ENCODE measurements around the gene OVAAL.

The OVAAL gene

DNA sequence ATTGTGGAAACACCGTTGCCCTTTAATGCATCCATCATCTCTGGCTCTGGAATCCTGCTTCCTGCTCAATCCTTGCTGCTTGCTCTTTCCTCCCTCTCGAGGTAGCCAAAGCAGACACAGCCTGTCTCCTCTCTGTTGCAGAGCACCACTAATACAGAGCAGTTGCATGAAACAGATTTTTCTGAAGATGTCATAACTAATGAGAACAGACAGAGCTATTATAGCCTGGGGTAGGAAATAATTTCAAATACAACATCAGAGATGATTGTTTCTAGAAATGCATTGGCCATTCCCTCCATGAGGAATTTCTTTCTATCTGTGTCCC, 33.1 kb upstream of the OVAAL start:
- Histone ChIP-seq H3K9me3 (ENCODE audit: control insufficient read depth, low read length) (no peaks in the 10 kb centered on the region), H3K27ac (ENCODE audit: insufficient read depth, low read depth, low read length, poor library complexity, severe bottlenecking) (no peak overlapping the region), H3K36me3 (ENCODE audit: control insufficient read depth, insufficient read depth, low read length) (no peaks in the 10 kb centered on the region), H3K4me3 (ENCODE audit: insufficient read depth, low read depth, low read length) (no peak overlapping the region), H3K27me3 (ENCODE audit: control insufficient read depth, insufficient read depth, low read length, poor library complexity, severe bottlenecking) (no peaks in the 10 kb centered on the region), H3K4me1 (ENCODE audit: control insufficient read depth, insufficient read depth, low read length) (peaks cover 3% of the 10 kb centered on the region)
- WGBS, 2 experiments = 76 to 86% methylated on average over 2 of the region's 2 CpGs

- no peak overlapping the region for H3K4me3 ChIP-seq (ENCODE audit: insufficient read depth, low read depth, low read length)
- H3K27me3 ChIP-seq (ENCODE audit: control insufficient read depth, insufficient read depth, low read length, poor library complexity, severe bottlenecking) = no peaks in the 10 kb centered on the region
- H3K4me1 ChIP-seq (ENCODE audit: control insufficient read depth, insufficient read depth, low read length) = peaks cover 3% of the 10 kb centered on the region
- 93 to 95% methylated on average over 5 of the region's 5 CpGs for WGBS, 2 experiments
- no peaks in the 10 kb centered on the region for H3K9me3 ChIP-seq (ENCODE audit: control insufficient read depth, low read length)
- no peaks in the 10 kb centered on the region for H3K36me3 ChIP-seq (ENCODE audit: control insufficient read depth, insufficient read depth, low read length)
- no peak overlapping the region for H3K27ac ChIP-seq (ENCODE audit: insufficient read depth, low read depth, low read length, poor library complexity, severe bottlenecking)
Observed at GRCh38 chr1:180527101-180527669, 31.6 kb upstream of the OVAAL start.

- Histone ChIP-seq H3K9me3 (ENCODE audit: control insufficient read depth, low read length) (no peaks in the 10 kb centered on the region), H3K4me1 (ENCODE audit: control insufficient read depth, insufficient read depth, low read length) (peaks cover 3% of the 10 kb centered on the region), H3K36me3 (ENCODE audit: control insufficient read depth, insufficient read depth, low read length) (no peaks in the 10 kb centered on the region), H3K4me3 (ENCODE audit: insufficient read depth, low read depth, low read length) (no peak overlapping the region), H3K27ac (ENCODE audit: insufficient read depth, low read depth, low read length, poor library complexity, severe bottlenecking) (no peak overlapping the region), H3K27me3 (ENCODE audit: control insufficient read depth, insufficient read depth, low read length, poor library complexity, severe bottlenecking) (no peaks in the 10 kb centered on the region)
- WGBS, 2 experiments = 92 to 93% methylated on average over 11 of the region's 11 CpGs
Observed at GRCh38 chr1:180528868-180529470, 29.8 kb upstream of the OVAAL start.

DNA sequence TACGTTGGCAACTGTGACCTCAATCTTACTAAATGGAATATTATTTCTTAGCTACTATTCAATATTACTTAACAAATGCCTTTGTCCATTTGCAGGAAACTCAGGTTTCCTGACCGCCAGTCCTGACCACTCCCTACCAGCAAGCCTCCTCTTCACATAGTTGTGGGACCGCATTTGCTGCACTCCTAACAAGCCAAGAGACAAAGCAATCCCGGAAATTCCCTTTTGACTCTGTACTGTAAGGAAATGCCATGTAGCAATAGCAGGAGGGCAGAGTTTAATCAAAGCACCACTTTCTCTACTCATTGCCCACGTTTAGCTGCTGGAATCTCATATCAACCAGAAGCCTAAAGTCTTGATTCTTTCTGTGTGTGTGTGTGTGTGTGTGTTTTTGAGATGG, 28.3 kb upstream of the OVAAL start:
- 67 to 74% methylated on average over 5 of the region's 5 CpGs for WGBS, 2 experiments
- no peak overlapping the region for H3K27ac ChIP-seq (ENCODE audit: insufficient read depth, low read depth, low read length, poor library complexity, severe bottlenecking)

DNA sequence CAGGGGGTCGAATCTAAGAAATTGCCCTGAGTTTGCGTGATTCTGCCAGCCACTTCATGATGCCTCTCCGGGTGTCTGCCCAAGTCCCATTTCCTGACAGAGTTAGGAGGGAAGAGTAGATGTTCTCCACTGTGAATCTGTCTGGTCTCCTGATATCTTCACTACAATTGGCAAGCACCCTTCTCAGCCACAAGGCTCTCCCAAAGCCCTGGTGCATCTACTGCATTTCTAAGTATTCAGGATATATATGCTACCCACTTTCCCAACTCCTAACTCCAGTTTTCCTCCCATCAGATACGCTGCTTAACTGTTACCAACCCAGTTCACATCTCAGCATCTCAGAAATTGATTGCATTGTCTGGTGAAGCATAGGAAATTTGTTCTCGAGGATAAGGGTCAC, 25.9 kb upstream of the OVAAL start:
- H3K4me3 ChIP-seq (ENCODE audit: insufficient read depth, low read depth, low read length) = no peak overlapping the region
- no peak overlapping the region for H3K27ac ChIP-seq (ENCODE audit: insufficient read depth, low read depth, low read length, poor library complexity, severe bottlenecking)
- no peaks in the 10 kb centered on the region for H3K9me3 ChIP-seq (ENCODE audit: control insufficient read depth, low read length)
- H3K36me3 ChIP-seq (ENCODE audit: control insufficient read depth, insufficient read depth, low read length) = no peaks in the 10 kb centered on the region
- peaks cover 3% of the 10 kb centered on the region for H3K4me1 ChIP-seq (ENCODE audit: control insufficient read depth, insufficient read depth, low read length)
- WGBS, 2 experiments = 91 to 94% methylated on average over 5 of the region's 5 CpGs
- no peaks in the 10 kb centered on the region for H3K27me3 ChIP-seq (ENCODE audit: control insufficient read depth, insufficient read depth, low read length, poor library complexity, severe bottlenecking)

More for the DNA sequence above, 28.3 kb upstream of the OVAAL start:
- Histone ChIP-seq H3K27me3 (ENCODE audit: control insufficient read depth, insufficient read depth, low read length, poor library complexity, severe bottlenecking) (no peaks in the 10 kb centered on the region), H3K4me3 (ENCODE audit: insufficient read depth, low read depth, low read length) (no peak overlapping the region), H3K36me3 (ENCODE audit: control insufficient read depth, insufficient read depth, low read length) (no peaks in the 10 kb centered on the region), H3K4me1 (ENCODE audit: control insufficient read depth, insufficient read depth, low read length) (peaks cover 3% of the 10 kb centered on the region), H3K9me3 (ENCODE audit: control insufficient read depth, low read length) (no peaks in the 10 kb centered on the region)

DNA sequence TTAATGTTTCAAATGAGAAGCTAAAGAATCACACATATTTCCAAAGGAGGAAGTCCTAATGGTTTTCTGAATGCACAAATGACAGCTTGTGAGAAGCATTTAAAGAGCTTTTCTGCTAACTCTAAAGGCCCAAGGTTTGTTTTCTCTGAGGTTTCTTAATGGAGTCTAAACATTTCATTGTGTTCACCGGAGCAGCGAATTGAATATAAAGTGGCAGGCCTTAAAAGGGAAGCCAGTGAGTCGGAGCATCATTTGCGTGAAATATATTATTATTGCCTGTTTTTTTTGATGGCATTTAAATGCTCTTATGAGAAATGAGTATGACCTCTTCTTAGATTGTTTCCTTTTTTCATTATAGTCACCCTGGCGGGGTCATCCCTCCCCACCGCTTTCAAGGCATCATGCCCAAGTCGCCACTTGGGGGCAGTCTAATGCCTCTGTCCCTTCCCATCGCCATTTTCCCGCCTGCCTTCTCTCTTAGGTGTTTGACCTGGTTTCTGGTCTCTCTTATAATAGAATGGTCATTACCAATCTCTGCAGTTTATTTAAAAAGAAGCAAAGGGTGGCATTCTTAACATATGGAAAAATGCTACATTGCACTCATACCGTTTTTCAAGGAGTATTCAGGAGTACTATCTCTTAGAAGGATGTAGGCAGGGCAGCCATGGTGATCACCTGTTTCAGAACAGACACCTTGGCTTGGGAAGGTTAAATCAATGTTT, 25.3 kb upstream of the OVAAL start:
- H3K27me3 ChIP-seq (ENCODE audit: control insufficient read depth, insufficient read depth, low read length, poor library complexity, severe bottlenecking) = no peaks in the 10 kb centered on the region
- H3K9me3 ChIP-seq (ENCODE audit: control insufficient read depth, low read length) = no peaks in the 10 kb centered on the region
- peaks cover 3% of the 10 kb centered on the region for H3K4me1 ChIP-seq (ENCODE audit: control insufficient read depth, insufficient read depth, low read length)
- WGBS, 2 experiments = 28 to 34% methylated on average over 10 of the region's 10 CpGs
- no peaks in the 10 kb centered on the region for H3K36me3 ChIP-seq (ENCODE audit: control insufficient read depth, insufficient read depth, low read length)
- H3K4me3 ChIP-seq (ENCODE audit: insufficient read depth, low read depth, low read length) = no peak overlapping the region
- no peak overlapping the region for H3K27ac ChIP-seq (ENCODE audit: insufficient read depth, low read depth, low read length, poor library complexity, severe bottlenecking)

- Histone ChIP-seq H3K27me3 (ENCODE audit: control insufficient read depth, insufficient read depth, low read length, poor library complexity, severe bottlenecking) (no peaks in the 10 kb centered on the region), H3K9me3 (ENCODE audit: control insufficient read depth, low read length) (no peaks in the 10 kb centered on the region), H3K4me3 (ENCODE audit: insufficient read depth, low read depth, low read length) (no peak overlapping the region), H3K27ac (ENCODE audit: insufficient read depth, low read depth, low read length, poor library complexity, severe bottlenecking) (no peak overlapping the region), H3K36me3 (ENCODE audit: control insufficient read depth, insufficient read depth, low read length) (no peaks in the 10 kb centered on the region), H3K4me1 (ENCODE audit: control insufficient read depth, insufficient read depth, low read length) (peaks cover 3% of the 10 kb centered on the region)
- WGBS, 2 experiments = 81 to 91% methylated on average over 7 of the region's 7 CpGs
Observed at GRCh38 chr1:180534214-180534613, 24.6 kb upstream of the OVAAL start.

GRCh38 chr1:180535418-180535999, 23.3 kb upstream of the OVAAL start:
- H3K9me3 ChIP-seq (ENCODE audit: control insufficient read depth, low read length) = no peaks in the 10 kb centered on the region
- WGBS, 2 experiments = 87 to 92% methylated on average over 5 of the region's 5 CpGs
- no peak overlapping the region for H3K27ac ChIP-seq (ENCODE audit: insufficient read depth, low read depth, low read length, poor library complexity, severe bottlenecking)
- no peak overlapping the region for H3K4me3 ChIP-seq (ENCODE audit: insufficient read depth, low read depth, low read length)
- H3K4me1 ChIP-seq (ENCODE audit: control insufficient read depth, insufficient read depth, low read length) = peaks cover under 1% of the 10 kb centered on the region
- no peaks in the 10 kb centered on the region for H3K27me3 ChIP-seq (ENCODE audit: control insufficient read depth, insufficient read depth, low read length, poor library complexity, severe bottlenecking)
- H3K36me3 ChIP-seq (ENCODE audit: control insufficient read depth, insufficient read depth, low read length) = no peaks in the 10 kb centered on the region

DNA sequence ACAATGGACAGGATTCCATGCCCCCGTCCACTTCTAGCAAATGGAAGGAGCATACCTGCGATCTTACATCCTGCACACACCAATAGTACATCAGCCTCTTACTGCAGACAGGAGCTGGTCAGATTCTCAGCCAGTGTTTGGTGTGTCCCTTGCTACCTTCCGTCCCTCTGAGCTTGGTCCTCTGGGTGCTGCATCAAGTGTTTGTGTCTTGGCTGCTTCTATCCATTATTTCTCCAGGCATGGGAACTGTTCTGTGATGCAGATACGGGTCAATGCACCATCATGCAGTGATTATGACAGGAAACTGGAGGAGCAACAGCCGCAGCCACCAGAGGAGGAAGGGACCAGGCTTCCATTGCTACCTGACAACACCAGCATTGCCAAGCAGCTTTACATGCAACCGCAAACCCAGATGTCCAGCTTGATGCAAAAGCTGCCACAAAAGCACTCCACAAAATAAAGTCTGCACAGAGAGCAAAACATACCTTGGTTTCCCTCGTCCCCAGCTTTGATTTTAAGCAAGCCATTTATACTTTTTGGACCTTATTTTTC, 21.9 kb upstream of the OVAAL start:
- no peaks in the 10 kb centered on the region for H3K4me1 ChIP-seq (ENCODE audit: control insufficient read depth, insufficient read depth, low read length)
- H3K36me3 ChIP-seq (ENCODE audit: control insufficient read depth, insufficient read depth, low read length) = no peaks in the 10 kb centered on the region
- no peaks in the 10 kb centered on the region for H3K9me3 ChIP-seq (ENCODE audit: control insufficient read depth, low read length)
- no peak overlapping the region for H3K27ac ChIP-seq (ENCODE audit: insufficient read depth, low read depth, low read length, poor library complexity, severe bottlenecking)
- 92 to 94% methylated on average over 7 of the region's 7 CpGs for WGBS, 2 experiments
- no peaks in the 10 kb centered on the region for H3K27me3 ChIP-seq (ENCODE audit: control insufficient read depth, insufficient read depth, low read length, poor library complexity, severe bottlenecking)
- H3K4me3 ChIP-seq (ENCODE audit: insufficient read depth, low read depth, low read length) = no peak overlapping the region

GRCh38 chr1:180539136-180539535, 19.6 kb upstream of the OVAAL start:
- H3K27me3 ChIP-seq (ENCODE audit: control insufficient read depth, insufficient read depth, low read length, poor library complexity, severe bottlenecking) = no peaks in the 10 kb centered on the region
- H3K4me1 ChIP-seq (ENCODE audit: control insufficient read depth, insufficient read depth, low read length) = peaks cover 8% of the 10 kb centered on the region
- no peak overlapping the region for H3K27ac ChIP-seq (ENCODE audit: insufficient read depth, low read depth, low read length, poor library complexity, severe bottlenecking)
- H3K4me3 ChIP-seq (ENCODE audit: insufficient read depth, low read depth, low read length) = no peak overlapping the region
- 92 to 93% methylated on average over 6 to 7 of the region's 7 CpGs for WGBS, 2 experiments
- no peaks in the 10 kb centered on the region for H3K9me3 ChIP-seq (ENCODE audit: control insufficient read depth, low read length)
- H3K36me3 ChIP-seq (ENCODE audit: control insufficient read depth, insufficient read depth, low read length) = no peaks in the 10 kb centered on the region
